Upper lobe of right lung (tissue), 1 donor: Measurements from ENCODE around the gene DDX53. TPM values are rescaled to one million over a fixed set of nuclear protein-coding genes. Genes with fewer than 3 reads are reported as not detected.

Experiments used
- ATAC-seq: fragments of 200-7000 bp; cut with Tn5 transposase; one replicate; pipeline ENCODE4 v1.9.1; 2020; ENCODE audit warnings: mild to moderate bottlenecking, moderate library complexity
- DNase-seq: peaks from one replicate; pipeline ENCODE4 v3.0.0-alpha.2; 2020
- H3K27ac ChIP-seq: fragments of 200-600 bp; one replicate; pipeline ENCODE4 v1.8.0; 2022
- H3K27me3 ChIP-seq: fragments of 200-600 bp; one replicate; pipeline ENCODE4 v1.8.0; 2022; ENCODE audit warnings: mild to moderate bottlenecking
- H3K36me3 ChIP-seq: fragments of 200-600 bp; one replicate; pipeline ENCODE4 v1.8.0; 2022
- H3K4me1 ChIP-seq: fragments of 200-600 bp; one replicate; pipeline ENCODE4 v1.8.0; 2022
- H3K4me3 ChIP-seq: fragments of 200-600 bp; one replicate; pipeline ENCODE4 v1.8.0; 2022; ENCODE audit warnings: mild to moderate bottlenecking
- H3K9me3 ChIP-seq: fragments of 200-600 bp; one replicate; pipeline ENCODE4 v1.8.0; 2022
- CTCF ChIP-seq: fragments of 200-600 bp; IDR thresholded peaks from one replicate; pipeline ENCODE4 v1.8.0; 2022; ENCODE audit warnings: antibody characterized with exemption
- intact Hi-C: fragments of 100-400 bp; cut with DNase I; formaldehyde crosslinking; loops from one replicate; pipeline ENCODE4 v1.11.0; 2022
- total RNA-seq: library from RNA; stranded (reverse); fragmentation: NEBNext Ultra II Directional; extraction: Animal tissue kit (Norgen Biotek cat#: 25700); gene quantifications from one replicate; pipeline ENCODE4 v1.2.1, GENCODE V29; 2021
- donor health status: DM: no; HTN: yes; CAD: no; lungs with severe emphysema.

DDX53 gene
- total RNA-seq, 1 donor from 2014 or later, result not detected

- TF ChIP-seq CTCF, result no peak
- H3K9me3 ChIP-seq, result no peaks in the 10 kb centered on the region
- no peaks in the 10 kb centered on the region for H3K36me3 ChIP-seq
- DNase-seq, result no peak
- no peak overlapping the region for H3K27ac ChIP-seq
- intact Hi-C loops, result no loop called here
- ATAC-seq, result no peak
- H3K4me1 ChIP-seq, result no peaks in the 10 kb centered on the region
- H3K4me3 ChIP-seq, result no peak overlapping the region
- no peaks in the 10 kb centered on the region for H3K27me3 ChIP-seq
Measured at GRCh38 chrX:23013366-23013765, 13.6 kb downstream of the DDX53 start.

DNA sequence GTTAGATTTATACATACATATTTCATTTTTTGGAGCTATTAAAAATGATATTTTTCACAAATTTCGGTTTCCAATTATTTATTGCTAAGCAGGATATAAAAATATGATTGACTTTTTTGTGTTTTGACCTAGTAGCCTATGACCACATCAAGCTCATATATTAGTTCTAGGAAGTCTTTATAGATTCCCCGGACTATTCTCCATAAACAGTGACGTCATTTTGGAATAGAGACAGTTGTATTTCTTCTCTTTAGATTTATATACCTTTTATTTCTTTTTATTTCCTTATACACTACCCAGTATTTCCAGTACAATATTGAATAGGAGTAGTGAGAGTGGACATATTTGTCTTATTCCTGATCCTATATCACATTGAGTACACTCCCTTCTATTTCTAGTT lies 31.8 kb downstream of the DDX53 start:
- Histone ChIP-seq H3K9me3 (no peaks in the 10 kb centered on the region), H3K4me3 (no peak overlapping the region), H3K27me3 (no peaks in the 10 kb centered on the region), H3K4me1 (no peaks in the 10 kb centered on the region), H3K27ac (no peak overlapping the region), H3K36me3 (no peaks in the 10 kb centered on the region)
- no peak for TF ChIP-seq CTCF
- intact Hi-C loops, result no loop called here
- ATAC-seq, result no peak
- DNase-seq, result no peak

- intact Hi-C loops, result no loop called here
- no peak overlapping the region for H3K27ac ChIP-seq
Measured at GRCh38 chrX:23035493-23035892, 35.7 kb downstream of the DDX53 start.

DNA sequence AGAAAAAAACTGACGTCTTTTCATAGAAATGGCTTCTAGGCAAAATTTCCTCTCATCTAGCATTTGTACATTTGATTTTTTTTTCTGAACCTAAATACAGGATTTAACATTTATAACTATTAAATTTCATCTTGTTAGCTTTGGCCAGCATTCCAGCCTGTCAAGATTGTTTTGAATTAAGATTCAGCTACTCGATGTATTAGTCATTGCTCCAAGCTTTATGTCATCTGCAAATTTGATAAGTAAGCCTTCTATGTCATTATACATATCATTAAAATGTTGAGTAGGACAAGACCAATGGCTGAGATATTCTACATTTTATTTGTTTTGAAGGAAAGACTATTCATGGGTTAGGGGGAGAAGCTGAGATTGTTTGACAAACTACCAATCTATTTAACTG lies 46.7 kb downstream of the DDX53 start:
- no peaks in the 10 kb centered on the region for H3K36me3 ChIP-seq
- intact Hi-C loops, result no loop called here
- TF ChIP-seq CTCF, result no peak
- DNase-seq, result no peak
- H3K27ac ChIP-seq, result no peak overlapping the region
- no peaks in the 10 kb centered on the region for H3K4me1 ChIP-seq
- ATAC-seq, result no peak
- H3K27me3 ChIP-seq, result no peaks in the 10 kb centered on the region
- no peaks in the 10 kb centered on the region for H3K9me3 ChIP-seq
- no peak overlapping the region for H3K4me3 ChIP-seq

More at GRCh38 chrX:23035493-23035892, 35.7 kb downstream of the DDX53 start:
- Histone ChIP-seq H3K27me3 (no peaks in the 10 kb centered on the region), H3K4me1 (no peaks in the 10 kb centered on the region), H3K36me3 (no peaks in the 10 kb centered on the region), H3K9me3 (no peaks in the 10 kb centered on the region), H3K4me3 (no peak overlapping the region)
- TF ChIP-seq CTCF, result no peak
- ATAC-seq, result no peak
- DNase-seq, result no peak

- Histone ChIP-seq H3K4me1 (no peaks in the 10 kb centered on the region), H3K36me3 (no peaks in the 10 kb centered on the region), H3K27me3 (no peaks in the 10 kb centered on the region), H3K4me3 (no peak overlapping the region), H3K27ac (no peak overlapping the region), H3K9me3 (no peaks in the 10 kb centered on the region)
- intact Hi-C loops, result no loop called here
- TF ChIP-seq CTCF, result no peak
- DNase-seq (no peak), ATAC-seq (no peak)
Measured at GRCh38 chrX:23048806-23049573, 49.2 kb downstream of the DDX53 start.
